Stimulated activated naive CD8-positive, alpha-beta T cell treated with anti-CD3 and anti-CD28 coated beads, Interleukin-15, Interleukin-2, amounts not matched to agents 100 U/mL and 50 U/mL, for 24 hours (primary cell): ENCODE data around the gene ITGA1.

Experiments
- ATAC-seq: fragments of 150-1000 bp; cut with Tn5 transposase; one replicate; pipeline ENCODE4 v1.10.0; 2021
- DNase-seq: peaks from one replicate; pipeline ENCODE4 v3.0.0; 2021

The ITGA1 gene

DNA sequence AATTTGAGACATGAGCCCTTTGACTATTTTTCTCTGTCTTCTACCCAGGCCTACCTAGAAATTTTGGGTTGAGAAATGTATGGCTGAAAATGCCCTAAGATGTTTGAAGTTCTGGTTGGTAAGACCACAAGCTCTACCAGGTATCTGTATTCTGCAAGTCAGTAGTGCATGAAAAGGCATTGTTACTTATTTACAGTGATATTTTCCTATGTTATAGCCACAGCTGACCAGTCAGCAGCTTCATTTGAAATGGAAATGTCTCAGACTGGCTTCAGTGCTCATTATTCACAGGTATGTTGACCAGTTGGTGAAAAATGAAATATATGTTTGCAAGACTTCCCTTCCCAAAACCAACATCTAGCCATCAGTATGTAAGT, 109.5 kb downstream of the ITGA1 start:
- no peak for ATAC-seq
- no peak for DNase-seq

DNA sequence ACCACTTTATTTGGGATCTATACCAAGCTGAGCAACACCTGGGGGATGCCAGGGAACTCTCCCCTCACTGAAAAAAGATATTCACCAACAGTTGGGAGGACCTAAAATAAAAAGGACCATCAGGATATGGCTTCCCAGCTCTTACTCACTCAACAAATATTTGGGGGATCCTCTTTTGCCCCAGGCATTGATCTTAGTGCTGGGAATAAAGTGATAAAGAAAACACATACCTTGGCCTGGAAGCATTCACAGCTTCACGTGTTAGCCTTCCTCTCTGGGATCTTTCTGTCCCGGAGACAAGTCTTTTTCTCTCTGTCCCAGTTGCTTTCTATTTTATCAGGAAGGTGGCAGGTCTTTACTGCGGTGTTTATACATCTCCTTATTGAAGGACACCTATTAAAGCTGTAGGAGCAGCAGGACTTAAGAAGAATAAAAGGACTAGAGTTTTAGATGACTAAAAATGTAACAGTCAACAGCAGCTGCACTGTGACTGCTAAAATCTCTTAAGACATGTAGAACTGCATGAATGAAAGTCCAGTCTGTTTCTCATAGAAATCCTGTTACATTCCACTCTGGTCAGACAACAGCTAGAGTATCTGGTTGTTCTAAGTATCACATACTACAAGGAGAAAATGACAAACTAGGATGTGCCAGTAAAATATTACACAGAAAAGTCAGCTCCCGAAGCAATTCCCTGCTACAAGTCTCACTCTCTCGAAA, 111.4 kb downstream of the ITGA1 start:
- ATAC-seq (no peak), DNase-seq (no peak)

DNA sequence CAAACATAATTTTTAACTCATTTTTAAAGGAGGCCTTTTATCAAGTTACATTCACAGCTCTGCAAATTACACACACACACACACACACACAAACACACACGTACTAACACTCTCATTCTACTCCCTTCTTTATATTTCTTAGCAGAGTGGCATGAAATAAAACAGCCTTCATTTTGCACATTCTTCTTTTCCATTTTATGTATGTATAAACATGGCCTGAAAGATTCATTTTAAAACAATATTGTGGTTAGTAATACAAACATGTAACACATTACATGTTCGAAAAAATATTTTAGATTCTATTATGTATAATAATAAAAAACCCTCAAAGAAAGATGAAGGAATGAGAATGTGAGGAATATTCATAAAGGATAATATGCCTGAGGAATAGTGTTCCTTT, 115.4 kb downstream of the ITGA1 start:
- DNase-seq (no peak), ATAC-seq (no peak)

DNA sequence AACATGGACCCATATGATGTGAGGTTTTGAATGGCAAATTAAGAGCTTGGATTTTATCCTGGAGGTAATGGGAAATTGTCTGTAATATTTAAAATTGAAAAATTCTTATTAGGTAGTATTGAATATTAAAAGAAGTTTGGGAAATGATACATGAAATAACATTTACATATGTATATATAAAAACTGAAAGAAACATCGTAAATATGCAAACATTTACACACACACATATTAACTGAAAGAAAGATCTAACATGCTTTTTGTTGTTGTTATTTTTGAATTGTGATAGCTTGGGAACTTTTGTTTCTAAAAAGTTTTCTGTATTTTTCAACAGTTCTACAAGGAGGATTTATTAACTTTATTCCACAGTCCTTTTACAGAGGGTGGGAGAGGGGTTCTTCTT, 118.6 kb downstream of the ITGA1 start:
- no peak for ATAC-seq
- no peak for DNase-seq

DNA sequence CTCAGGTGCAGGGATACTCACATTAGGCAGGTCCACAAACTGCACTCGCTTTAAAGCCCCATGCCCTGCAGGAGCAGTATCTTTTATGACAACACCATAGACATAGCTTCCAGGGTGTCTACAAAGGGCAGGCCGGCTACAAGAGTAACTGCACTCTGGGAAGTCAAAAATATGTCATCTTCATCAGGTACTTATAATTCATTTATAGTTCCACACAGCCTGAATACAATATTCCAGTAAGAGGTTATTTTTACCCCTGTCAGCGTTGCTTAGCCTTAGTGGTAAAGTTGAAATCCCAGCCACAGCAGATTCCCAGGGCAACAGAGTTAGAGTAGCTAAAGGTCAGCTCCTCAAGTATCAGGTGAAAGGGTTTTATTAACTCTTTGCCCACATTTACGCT, 119.1 kb downstream of the ITGA1 start:
- DNase-seq = no peak
- ATAC-seq = no peak

DNA sequence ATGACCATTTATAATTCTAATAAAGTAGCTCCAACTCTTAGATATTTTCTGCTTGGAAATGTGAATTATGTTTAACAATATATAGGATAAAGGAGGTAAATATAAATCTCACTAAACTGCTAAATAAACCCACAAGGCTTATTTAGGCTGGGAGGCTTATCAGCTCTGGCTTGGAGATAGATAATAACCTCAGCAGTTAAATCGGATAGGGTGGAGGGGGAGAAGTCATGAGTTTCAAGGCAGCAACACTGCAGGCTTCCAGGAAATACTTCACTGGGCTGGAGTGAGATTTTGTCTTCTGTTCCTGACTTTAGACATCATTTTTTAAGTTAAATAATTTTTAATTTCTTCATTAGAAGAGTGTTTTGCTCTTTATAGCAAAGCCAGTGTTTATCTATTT, 121.5 kb downstream of the ITGA1 start:
- no peak for DNase-seq
- ATAC-seq = no peak

DNA sequence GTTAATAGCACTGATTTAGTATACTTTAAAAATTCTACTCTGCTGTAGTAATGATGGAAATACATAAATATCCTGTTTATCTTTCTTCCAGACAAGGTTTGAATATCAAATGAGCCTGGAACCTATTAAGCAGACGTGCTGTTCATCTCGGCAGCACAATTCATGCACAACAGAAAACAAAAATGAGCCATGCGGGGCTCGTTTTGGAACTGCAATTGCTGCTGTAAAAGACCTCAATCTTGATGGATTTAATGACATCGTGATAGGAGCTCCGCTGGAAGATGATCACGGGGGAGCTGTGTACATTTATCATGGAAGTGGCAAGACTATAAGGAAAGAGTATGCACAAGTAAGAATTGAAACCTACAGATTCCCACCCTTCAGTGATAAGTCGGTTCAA, 122.4 kb downstream of the ITGA1 start:
- no peak for ATAC-seq
- DNase-seq = no peak

DNA sequence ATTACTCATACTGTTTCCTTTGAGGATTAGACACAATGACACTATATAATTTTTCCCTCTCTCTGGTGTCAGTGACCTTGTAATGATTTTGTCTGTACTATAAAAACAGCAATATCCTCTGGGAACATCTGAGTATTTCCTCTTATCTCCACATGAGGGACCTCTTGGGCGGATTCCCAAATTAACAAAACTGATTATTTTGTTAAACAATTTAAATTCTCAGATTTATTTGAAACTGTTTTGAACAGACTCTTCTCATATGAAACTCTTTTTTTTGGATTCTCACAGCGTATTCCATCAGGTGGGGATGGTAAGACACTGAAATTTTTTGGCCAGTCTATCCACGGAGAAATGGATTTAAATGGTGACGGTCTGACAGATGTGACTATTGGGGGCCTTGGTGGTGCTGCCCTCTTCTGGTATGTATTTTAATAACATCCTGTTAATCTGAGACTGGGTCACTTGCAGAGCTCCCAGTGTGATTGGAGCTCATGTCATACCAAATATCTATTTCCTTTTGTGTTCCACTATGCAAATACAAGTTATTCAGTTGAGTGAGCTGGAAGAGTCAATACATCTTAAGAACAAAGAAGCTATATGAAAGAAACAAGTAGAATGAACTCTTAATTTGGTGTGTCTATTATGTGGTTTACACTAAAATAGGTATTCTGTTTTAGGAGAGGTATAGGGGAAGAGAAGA, 127.6 kb downstream of the ITGA1 start:
- DNase-seq (peak; percentile 38), ATAC-seq (peak; percentile 97)

DNA sequence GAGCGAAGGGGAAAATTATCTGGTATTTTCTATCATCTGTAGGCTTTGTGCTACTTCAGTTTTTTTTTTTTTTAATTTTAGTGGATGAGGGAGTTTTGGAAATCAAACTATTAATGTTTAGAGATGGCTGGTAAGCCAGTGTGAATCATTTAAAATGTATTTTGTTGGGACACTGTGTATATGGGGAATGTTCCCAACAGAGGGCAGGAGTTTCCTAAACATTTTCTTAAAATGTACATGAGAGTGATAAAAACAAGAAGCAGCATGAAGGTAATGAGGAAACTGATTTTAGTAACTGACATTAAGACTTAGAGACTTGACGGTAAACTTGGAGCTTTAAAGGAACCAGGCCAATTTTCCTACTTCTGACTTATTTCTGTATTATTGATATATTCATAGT, 133.2 kb downstream of the ITGA1 start:
- no peak for ATAC-seq
- DNase-seq = no peak

DNA sequence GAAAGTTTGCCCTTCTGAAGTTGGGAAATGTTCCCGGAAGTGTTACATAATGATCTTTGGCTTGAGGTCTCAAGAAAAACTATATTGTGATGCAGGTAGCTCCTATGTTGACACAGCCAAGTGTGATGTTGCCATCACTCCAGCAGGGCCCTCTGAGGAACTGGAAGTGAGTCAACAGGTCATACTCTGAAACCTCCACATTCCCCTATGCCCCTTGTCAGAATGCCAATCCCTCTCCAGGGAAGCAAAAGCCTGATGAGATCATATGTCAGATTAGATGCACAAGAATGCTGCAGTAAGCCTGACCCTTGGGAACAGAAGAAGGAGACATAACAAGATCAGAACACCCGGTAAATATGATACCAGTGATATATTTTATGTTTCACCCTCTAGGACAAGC, 134.7 kb downstream of the ITGA1 start:
- ATAC-seq (no peak), DNase-seq (no peak)

DNA sequence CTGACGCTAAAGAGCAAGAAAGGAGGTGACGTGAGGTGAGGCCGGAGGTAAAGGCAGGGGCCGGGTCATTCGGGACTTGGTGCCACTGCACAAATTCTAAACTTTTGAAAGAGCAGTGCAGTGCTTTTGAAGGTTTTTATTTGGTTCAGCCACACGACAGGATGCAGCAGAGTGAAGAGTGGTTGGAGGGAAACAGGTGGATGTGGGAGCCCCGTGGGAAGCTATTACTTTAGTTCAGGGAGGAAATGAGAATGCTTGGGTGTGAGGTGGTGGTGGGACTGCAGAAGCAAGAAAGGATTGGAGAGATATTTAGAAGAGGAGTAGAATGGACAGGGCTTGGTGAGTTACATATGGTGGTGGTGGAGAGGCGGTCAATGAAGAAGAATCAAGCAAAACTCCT, 136.7 kb downstream of the ITGA1 start:
- ATAC-seq (no peak), DNase-seq (no peak)

DNA sequence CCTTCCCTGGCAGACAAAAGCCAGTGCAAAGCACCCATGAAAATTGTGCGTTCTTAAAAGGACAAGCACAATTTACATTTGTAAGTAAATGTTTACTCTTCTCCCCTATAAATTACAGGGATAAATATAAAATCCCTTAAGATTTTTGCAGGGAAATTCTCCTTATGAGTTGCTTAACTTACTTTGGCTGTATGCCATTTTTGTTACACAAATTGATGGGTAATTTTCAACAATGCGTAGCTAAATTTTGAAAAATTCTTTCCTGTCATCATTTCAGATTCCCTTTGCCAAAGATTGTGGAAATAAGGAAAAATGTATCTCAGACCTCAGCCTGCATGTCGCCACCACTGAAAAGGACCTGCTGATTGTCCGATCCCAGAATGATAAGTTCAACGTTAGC, 137.3 kb downstream of the ITGA1 start:
- ATAC-seq (no peak), DNase-seq (no peak)

DNA sequence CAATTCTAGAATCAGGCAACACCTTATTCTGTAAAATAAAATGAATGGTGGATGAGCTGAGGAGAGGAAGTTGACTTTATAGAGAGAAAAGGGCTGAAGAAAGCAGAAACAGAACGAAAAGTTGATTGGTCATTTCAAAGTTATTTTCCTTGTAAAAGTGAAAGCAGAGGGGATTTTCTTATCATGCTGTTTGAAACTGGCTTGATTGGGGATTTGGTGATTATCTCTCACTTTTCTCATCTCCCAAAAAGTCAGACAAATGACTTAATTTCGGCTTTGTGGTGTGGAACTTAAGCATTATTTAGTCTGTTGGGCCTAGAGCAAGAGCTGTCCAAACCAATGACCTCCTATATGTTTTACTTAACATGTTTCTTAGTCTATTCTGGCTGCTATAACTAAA, 141.0 kb downstream of the ITGA1 start:
- ATAC-seq (no peak), DNase-seq (no peak)

DNA sequence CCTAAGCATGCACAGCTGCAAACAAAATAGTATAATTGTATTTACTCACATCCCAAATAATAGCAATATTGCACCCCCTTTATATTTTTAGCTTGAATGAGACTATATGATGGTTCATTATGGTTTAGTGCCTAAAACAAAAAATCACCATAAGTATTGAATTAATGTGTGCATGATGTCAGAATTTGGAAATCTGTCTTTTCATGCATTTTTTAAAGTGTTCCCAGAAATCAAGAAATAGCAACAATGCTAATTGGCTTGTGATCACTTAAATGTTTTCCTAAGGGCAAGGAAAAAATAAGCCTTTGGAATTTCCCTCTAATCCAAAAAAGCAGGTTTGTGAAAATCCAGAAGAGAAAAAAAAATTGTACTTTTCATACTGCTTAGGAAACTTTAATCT, 150.5 kb downstream of the ITGA1 start:
- no peak for DNase-seq
- no peak for ATAC-seq

DNA sequence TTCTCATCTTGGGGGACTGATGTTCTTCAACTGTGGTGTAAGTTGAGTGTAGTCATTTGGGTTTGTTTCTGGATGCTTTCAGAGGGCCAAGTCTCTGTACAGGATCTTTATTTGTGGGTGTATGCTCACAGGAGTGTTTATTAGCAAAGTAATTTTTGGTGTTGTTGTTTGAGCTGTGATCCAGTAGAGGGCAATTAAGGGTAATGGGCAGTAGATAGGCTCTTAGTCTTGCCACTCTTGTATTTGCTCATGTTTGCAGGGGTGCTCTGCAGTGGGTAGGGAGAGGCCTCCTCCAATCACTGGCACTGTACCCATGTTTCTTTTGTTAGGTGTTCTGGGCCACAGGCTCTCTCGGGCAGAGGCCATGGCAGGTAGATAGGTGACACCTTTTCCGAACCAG, 155.6 kb downstream of the ITGA1 start:
- DNase-seq (no peak), ATAC-seq (peak; percentile 55)

DNA sequence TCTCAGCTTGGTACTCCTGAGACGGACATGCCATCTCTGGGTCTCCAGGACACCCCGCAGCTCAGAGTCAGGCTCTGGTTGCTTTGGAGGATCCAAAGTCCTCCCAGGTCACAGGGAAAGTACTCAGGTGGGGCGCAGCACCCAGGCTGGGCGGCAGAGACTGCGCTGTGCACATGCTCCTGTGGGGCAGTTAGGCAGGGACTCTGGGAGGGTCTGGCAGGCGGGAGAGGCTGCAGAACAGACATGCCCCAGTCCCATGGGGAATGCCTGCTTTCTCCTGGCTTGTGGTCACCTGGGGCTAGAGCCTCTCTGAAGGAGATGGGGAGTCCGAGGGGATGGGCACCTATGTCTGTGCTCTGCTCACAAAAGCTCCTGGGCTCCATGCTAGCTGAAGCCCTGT, 156.1 kb downstream of the ITGA1 start:
- ATAC-seq = no peak
- DNase-seq = no peak

DNA sequence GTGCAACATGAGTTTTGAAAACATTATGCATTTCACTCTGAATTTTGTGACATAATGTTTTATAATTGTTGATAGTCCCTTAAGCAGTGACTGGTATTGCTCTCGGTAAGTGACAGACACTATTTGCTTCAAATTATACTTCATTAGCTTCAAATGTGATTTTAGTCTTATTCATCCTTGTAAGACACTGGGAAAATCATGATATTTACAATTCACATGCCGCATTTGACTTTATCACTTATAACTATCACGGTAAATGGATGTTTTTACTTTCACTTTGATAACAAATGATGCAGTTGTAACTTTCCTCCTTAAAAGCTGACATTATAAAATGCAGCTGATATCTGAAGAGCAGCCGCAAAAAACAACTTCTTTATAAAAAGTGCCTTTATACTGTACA, 157.3 kb downstream of the ITGA1 start:
- DNase-seq (no peak), ATAC-seq (no peak)

DNA sequence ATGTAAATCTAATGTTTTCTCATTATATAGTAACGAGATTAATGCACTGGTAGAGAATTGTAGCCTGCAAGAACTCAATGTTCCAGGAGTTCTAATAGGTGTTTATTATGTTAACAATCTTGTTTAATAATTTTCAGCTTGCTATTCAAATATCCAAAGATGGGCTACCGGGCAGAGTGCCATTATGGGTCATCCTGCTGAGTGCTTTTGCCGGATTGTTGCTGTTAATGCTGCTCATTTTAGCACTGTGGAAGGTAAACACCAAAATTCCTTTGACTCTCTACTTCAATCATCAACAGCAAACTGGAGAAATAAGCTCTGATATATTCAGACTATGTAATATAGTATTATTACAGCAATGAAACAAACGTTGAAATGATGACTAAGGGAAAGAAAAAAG, 159.5 kb downstream of the ITGA1 start:
- ATAC-seq = no peak
- no peak for DNase-seq

DNA sequence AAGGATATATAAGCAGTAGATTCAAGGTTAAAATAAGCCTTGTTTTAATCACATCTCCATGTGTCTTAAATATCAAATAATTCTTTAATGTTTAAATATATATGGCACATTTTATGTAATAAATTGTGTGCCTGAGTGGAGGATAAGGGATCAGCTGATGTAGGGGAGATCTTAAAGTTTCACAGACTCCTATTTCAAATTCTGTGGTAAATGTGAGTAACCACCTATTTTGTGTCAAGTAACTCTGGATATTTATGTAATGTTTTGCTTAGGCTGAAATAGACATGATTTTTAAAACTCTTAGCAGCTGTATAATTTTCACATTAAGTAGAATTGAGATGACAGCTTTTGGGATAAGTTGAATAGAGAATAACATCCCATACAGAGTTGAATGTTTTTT, 160.1 kb downstream of the ITGA1 start:
- no peak for ATAC-seq
- DNase-seq = no peak

DNA sequence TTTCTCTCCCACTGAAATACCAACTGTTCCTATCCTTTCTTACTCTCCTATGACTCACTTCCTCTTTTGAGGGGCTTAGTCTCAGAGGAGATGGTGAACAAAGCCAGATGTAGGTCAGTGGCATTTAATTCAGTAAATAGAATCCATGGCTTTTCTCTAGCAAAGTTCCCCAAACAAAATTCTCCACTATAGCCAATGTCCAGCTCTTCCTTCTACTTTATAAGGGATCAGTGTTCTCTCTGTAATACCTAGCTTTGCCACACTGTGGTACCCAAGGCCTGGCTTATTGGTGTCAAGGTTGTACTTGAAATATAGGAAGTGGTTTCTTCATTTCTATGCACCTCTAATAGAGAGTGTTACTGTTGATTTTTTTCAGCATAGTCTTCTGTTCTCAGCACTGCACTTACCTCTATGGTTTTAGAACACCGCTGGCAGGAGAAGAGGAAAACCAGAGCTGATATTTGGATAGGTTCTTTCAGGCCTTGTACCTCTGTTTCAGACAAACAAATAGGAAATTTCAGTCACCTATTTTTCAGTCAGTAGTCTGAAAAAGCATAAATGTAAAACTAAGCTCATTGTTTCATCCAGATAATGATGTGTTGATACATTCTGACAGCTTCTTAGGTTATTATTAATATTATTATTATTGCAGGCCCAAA, 160.8 kb downstream of the ITGA1 start:
- peak; percentile 86 for ATAC-seq
- DNase-seq = peak; percentile 51

DNA sequence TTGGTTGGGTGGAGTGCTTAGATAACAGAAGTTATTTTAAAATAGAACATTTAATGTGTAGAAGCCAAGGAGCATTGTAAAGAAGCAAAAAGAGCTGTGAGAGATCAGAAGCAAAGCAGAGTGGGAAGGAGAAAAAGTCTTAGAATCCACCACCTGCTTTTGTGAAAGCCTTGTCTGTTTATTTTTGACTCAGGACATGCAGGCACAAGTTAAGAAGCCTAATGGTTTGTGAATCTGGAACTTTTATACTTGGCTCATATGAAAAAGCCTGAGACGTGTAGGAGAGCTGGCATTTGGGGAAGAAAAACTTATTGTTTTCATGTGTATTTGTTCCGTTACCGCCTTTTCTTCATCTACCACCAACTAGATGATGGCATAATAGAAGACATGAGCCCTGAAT, 163.0 kb downstream of the ITGA1 start:
- no peak for ATAC-seq
- no peak for DNase-seq

DNA sequence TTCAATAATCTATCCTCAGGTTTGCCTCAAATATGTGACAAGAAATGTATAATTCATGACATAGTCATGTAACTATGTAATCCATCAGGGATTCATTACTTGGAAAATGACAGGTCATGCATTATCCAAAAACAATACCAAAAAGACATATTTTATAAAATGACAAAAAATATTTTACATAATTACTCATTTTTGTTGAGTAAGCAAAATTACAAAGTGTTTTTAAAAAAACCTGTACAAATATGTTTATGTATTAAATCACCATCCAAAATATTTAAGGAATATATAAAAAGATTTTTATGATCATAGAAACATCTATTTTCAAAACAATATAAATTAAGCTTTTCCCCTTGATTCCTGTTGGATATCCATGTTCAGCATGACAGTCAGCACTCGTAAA, 164.8 kb downstream of the ITGA1 start:
- no peak for ATAC-seq
- no peak for DNase-seq

DNA sequence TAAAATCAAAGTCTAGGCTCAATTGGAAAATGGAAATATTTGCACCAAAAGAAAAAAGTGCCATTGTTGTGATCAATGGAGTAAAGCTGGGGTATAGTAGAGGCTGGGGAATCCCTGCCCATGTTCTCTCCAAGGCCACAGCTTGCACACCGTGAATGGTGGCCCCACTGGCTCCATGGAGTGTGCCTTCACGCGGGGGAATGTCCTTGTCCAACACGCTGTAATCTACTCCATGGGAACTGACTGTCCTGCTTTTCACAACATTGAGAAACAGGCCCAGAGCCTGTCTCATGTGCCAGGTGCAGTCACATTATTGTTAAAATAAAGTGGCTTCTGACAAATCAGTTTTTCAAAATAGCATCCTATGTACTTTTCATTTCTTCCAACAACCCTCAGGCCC, 168.3 kb downstream of the ITGA1 start:
- DNase-seq (no peak), ATAC-seq (no peak)
